Peyer's patch (tissue), 4 donors: ENCODE measurements around the gene CGRRF1.

Source experiments
- CTCF ChIP-seq, 6 experiments: fragments of 450-650 bp in 4 of 6; fragments of 200-600 bp in 2 of 6; sonication (generic) in 1 of 6; IDR thresholded peaks; one replicate each; pipeline ENCODE4 v1.5.1; 2017 to 2019; ENCODE audit warnings: antibody characterized with exemption in 6 of 6, mild to moderate bottlenecking in 3 of 6, moderate library complexity in 1 of 6
- POLR2A ChIP-seq, 2 donors: fragments of 450-650 bp; IDR thresholded peaks; one replicate each; pipeline ENCODE4 v1.5.1; 2017; ENCODE audit warnings: antibody characterized with exemption in 2 of 2, mild to moderate bottlenecking in 2 of 2, moderate library complexity in 2 of 2

GRCh38 chr14:54529811-54530210, 20.1 kb downstream of the CGRRF1 start:
- no peak for TF ChIP-seq CTCF (IDR thresholded peaks at IDR 0.05)
- no peak for TF ChIP-seq POLR2A (IDR thresholded peaks at IDR 0.05)
